Lower lobe of right lung (tissue), 2 donors: Measurements from ENCODE around the gene PKIG. TPM values are rescaled to one million over a fixed set of nuclear protein-coding genes. Genes with fewer than 3 reads are reported as not detected.

Experiments
- ATAC-seq, 2 donors: fragments of 200-7000 bp; cut with Tn5 transposase; one replicate each; pipeline ENCODE4 v1.9.1; 2020 to 2022; ENCODE audit warnings: mild to moderate bottlenecking in 2 of 2, moderate library complexity in 2 of 2
- DNase-seq: peaks from one replicate; pipeline ENCODE4 v3.0.0-alpha.2; 2020
- H3K27ac ChIP-seq: fragments of 200-600 bp; one replicate; pipeline ENCODE4 v1.8.0; 2022
- H3K27me3 ChIP-seq: fragments of 200-600 bp; one replicate; pipeline ENCODE4 v1.8.0; 2022; ENCODE audit warnings: low read depth
- H3K36me3 ChIP-seq: fragments of 200-600 bp; one replicate; pipeline ENCODE4 v1.8.0; 2022; ENCODE audit warnings: mild to moderate bottlenecking
- H3K4me1 ChIP-seq: fragments of 200-600 bp; one replicate; pipeline ENCODE4 v1.8.0; 2022
- H3K4me3 ChIP-seq: fragments of 200-600 bp; one replicate; pipeline ENCODE4 v1.8.0; 2022; ENCODE audit warnings: mild to moderate bottlenecking
- H3K9me3 ChIP-seq: fragments of 200-600 bp; one replicate; pipeline ENCODE4 v1.8.0; 2022
- intact Hi-C: fragments of 100-400 bp; cut with DNase I; formaldehyde crosslinking; loops from one replicate; pipeline ENCODE4 v1.11.0; 2022
- total RNA-seq: library from RNA; stranded (reverse); fragmentation: NEBNext Ultra II Directional; extraction: Animal tissue kit (Norgen Biotek cat#: 25700); gene quantifications from one replicate; pipeline ENCODE4 v1.2.1, GENCODE V29; 2021
- TF ChIP-seq, protein P1 (sequence below): fragments of 200-600 bp; IDR thresholded peaks from one replicate; pipeline ENCODE4 v1.8.0; 2022; ENCODE audit warnings: antibody characterized with exemption, mild to moderate bottlenecking
- donor health status: DM: no; HTN: yes; CAD: no; lungs with severe emphysema.

Gene PKIG
- total RNA-seq, 1 donor from 2014 or later: 61.6 TPM

DNA sequence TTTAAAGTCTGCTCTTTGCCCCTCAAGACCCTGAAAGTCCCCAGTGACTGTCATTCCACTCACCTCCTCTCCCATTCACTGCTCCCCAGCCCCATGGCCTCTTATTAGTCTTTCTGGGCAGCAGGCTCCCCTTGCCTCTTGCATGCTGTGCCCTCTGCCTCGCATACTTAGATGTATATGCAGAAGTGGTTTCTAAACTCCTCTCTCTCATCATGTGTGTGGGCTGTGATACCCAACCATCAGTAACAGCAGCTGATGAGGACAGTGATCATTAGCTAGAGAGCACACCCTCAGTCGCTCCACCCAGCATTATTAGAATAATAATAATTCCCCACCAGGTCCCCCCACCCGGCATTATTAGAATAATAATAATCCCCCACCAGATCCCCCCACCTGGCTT lies 14.5 kb downstream of the PKIG start:
- H3K27me3 ChIP-seq: no peaks in the 10 kb centered on the region
- H3K9me3 ChIP-seq: no peaks in the 10 kb centered on the region
- TF ChIP-seq, protein P1, sequence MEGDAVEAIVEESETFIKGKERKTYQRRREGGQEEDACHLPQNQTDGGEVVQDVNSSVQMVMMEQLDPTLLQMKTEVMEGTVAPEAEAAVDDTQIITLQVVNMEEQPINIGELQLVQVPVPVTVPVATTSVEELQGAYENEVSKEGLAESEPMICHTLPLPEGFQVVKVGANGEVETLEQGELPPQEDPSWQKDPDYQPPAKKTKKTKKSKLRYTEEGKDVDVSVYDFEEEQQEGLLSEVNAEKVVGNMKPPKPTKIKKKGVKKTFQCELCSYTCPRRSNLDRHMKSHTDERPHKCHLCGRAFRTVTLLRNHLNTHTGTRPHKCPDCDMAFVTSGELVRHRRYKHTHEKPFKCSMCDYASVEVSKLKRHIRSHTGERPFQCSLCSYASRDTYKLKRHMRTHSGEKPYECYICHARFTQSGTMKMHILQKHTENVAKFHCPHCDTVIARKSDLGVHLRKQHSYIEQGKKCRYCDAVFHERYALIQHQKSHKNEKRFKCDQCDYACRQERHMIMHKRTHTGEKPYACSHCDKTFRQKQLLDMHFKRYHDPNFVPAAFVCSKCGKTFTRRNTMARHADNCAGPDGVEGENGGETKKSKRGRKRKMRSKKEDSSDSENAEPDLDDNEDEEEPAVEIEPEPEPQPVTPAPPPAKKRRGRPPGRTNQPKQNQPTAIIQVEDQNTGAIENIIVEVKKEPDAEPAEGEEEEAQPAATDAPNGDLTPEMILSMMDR: no peak
- intact Hi-C loops: no loop called here
- H3K36me3 ChIP-seq: peaks cover 8% of the 10 kb centered on the region
- no peak for DNase-seq
- H3K4me1 ChIP-seq: peaks cover 71% of the 10 kb centered on the region
- ATAC-seq: no peak
- no peak overlapping the region for H3K4me3 ChIP-seq
- peak overlapping the region; percentile 77 for H3K27ac ChIP-seq

DNA sequence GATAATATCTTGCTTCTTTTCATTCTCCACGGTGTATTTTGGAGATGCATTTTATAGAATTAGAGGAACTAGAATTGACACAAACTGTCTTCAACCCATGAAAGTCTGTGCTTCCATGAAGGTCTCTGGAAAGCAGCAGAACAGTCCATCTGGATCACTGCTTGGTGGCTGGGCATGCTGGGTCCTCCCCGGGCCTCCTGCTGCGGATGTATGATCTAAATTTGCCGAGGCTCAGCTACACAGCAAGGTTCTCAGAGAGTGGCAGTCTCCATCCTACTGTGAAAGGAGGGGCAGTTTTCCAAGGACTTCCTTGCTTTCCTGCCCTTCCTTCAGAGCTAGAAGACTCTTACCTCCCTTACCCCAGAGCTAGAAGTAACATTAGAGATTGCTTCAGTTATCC lies 15.1 kb downstream of the PKIG start:
- no peak for ATAC-seq
- peaks cover 77% of the 10 kb centered on the region for H3K4me1 ChIP-seq
- H3K4me3 ChIP-seq: no peak overlapping the region
- TF ChIP-seq, protein P1: no peak
- DNase-seq: no peak
- H3K9me3 ChIP-seq: no peaks in the 10 kb centered on the region
- H3K27ac ChIP-seq: peak overlapping the region; percentile 77
- H3K36me3 ChIP-seq: peaks cover 1% of the 10 kb centered on the region
- no peaks in the 10 kb centered on the region for H3K27me3 ChIP-seq
- intact Hi-C loops: no loop called here

DNA sequence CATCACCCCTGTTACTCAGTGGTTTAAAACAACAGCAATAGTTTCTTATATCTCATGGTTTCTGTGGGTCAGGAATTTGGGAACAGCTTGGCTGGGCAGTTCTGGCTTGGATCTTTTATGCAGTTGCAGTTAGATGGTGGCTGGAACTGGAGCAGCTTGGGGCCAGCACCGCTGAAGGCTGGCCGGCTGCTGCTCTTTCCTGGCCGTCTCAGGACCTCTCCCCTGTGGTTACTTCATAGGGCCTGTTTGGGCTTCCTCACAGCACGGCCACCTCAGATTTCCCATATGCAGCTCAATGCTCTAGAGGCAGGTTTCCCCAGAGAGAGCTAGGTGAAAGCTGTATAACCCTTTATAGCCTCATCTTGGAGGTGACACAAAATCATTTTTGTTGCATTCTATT lies 15.6 kb downstream of the PKIG start:
- intact Hi-C loops: no loop called here
- Histone ChIP-seq H3K4me1 (peaks cover 81% of the 10 kb centered on the region), H3K27ac (peak overlapping the region; percentile 77), H3K27me3 (no peaks in the 10 kb centered on the region), H3K36me3 (no peaks in the 10 kb centered on the region), H3K9me3 (no peaks in the 10 kb centered on the region), H3K4me3 (no peak overlapping the region)
- TF ChIP-seq, protein P1: no peak
- DNase-seq (no peak), ATAC-seq (peak; percentile 16 to 43)

DNA sequence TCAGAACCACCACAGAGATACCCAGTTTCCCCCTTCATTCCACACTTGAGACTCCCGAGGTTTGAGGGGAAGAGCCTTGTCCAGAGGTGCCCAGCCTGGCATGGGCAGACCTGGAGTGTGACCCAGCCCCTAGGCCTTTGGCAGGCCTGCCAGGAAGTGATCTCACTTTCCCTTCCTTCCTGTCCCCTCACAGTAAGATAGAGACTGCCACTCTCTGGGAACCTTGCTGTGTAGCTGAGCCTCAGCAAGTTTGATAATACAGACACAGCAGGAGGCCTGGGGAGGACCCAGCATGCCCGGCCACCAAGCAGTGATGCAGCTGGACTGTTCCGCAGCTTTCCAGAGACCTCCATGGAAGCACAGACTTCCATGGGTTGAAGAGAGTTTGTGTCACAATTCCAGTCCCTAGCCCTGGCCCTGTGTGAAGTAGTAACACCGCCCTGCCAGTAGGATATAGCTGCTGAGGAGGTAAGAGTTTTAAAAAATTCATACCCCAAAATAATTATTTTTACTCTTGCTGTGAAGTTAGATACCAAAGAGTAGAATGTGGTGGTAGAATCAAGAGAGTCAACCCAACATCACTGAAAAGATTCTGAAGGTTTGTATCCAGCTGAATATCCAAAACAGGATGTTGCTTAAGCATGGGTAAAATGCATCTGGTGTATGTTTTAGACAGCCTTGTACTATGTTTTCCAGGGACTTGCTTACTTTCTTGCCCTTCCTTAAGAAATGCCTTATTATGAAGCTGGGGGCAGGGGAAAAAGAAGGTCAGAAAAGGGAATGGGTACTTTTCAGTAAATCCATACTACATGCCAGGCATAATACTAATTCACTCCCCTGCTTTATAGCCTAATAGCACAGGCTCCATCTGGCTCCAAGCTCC lies 16.3 kb downstream of the PKIG start:
- Histone ChIP-seq H3K9me3 (no peaks in the 10 kb centered on the region), H3K27me3 (no peaks in the 10 kb centered on the region), H3K4me3 (peak overlapping the region; percentile 31), H3K27ac (peak overlapping the region; percentile 77), H3K36me3 (no peaks in the 10 kb centered on the region), H3K4me1 (peaks cover 86% of the 10 kb centered on the region)
- ATAC-seq (peak; percentile 61 to 69), DNase-seq (no peak)
- TF ChIP-seq, protein P1: peak; percentile 15
- intact Hi-C loops: no loop called here

DNA sequence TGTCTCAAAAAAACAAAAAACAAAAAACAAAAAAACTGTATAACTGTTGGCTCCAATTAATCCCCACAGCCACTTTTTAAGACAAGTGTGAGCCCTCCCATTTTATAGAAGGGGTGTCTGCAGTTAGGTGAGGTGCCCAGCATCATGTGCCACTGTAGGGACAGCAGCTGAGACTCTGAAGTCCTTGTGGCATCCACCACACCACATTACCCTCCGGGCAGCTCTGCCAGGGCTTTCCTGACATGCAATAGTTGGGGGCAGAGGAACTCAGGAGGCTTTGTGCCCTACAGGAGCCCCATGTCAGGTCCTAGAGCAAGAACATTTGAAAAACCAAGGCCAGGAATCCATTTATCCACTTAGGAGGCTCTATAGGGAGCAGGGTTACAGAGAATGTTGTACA lies 17.3 kb downstream of the PKIG start:
- ATAC-seq (no peak), DNase-seq (no peak)
- peak overlapping the region; percentile 77 for H3K27ac ChIP-seq
- no peaks in the 10 kb centered on the region for H3K27me3 ChIP-seq
- H3K36me3 ChIP-seq: no peaks in the 10 kb centered on the region
- peaks cover 84% of the 10 kb centered on the region for H3K4me1 ChIP-seq
- intact Hi-C loops: no loop called here
- H3K9me3 ChIP-seq: no peaks in the 10 kb centered on the region
- H3K4me3 ChIP-seq: no peak overlapping the region
- TF ChIP-seq, protein P1: no peak
